Measurements from ENCODE around the gene RLF.
A peak's percentile ranks its signal among the peaks of the same experiment; 100 is the strongest.

Gene RLF, protein sequence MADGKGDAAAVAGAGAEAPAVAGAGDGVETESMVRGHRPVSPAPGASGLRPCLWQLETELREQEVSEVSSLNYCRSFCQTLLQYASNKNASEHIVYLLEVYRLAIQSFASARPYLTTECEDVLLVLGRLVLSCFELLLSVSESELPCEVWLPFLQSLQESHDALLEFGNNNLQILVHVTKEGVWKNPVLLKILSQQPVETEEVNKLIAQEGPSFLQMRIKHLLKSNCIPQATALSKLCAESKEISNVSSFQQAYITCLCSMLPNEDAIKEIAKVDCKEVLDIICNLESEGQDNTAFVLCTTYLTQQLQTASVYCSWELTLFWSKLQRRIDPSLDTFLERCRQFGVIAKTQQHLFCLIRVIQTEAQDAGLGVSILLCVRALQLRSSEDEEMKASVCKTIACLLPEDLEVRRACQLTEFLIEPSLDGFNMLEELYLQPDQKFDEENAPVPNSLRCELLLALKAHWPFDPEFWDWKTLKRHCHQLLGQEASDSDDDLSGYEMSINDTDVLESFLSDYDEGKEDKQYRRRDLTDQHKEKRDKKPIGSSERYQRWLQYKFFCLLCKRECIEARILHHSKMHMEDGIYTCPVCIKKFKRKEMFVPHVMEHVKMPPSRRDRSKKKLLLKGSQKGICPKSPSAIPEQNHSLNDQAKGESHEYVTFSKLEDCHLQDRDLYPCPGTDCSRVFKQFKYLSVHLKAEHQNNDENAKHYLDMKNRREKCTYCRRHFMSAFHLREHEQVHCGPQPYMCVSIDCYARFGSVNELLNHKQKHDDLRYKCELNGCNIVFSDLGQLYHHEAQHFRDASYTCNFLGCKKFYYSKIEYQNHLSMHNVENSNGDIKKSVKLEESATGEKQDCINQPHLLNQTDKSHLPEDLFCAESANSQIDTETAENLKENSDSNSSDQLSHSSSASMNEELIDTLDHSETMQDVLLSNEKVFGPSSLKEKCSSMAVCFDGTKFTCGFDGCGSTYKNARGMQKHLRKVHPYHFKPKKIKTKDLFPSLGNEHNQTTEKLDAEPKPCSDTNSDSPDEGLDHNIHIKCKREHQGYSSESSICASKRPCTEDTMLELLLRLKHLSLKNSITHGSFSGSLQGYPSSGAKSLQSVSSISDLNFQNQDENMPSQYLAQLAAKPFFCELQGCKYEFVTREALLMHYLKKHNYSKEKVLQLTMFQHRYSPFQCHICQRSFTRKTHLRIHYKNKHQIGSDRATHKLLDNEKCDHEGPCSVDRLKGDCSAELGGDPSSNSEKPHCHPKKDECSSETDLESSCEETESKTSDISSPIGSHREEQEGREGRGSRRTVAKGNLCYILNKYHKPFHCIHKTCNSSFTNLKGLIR (N-terminal part only)

DNA sequence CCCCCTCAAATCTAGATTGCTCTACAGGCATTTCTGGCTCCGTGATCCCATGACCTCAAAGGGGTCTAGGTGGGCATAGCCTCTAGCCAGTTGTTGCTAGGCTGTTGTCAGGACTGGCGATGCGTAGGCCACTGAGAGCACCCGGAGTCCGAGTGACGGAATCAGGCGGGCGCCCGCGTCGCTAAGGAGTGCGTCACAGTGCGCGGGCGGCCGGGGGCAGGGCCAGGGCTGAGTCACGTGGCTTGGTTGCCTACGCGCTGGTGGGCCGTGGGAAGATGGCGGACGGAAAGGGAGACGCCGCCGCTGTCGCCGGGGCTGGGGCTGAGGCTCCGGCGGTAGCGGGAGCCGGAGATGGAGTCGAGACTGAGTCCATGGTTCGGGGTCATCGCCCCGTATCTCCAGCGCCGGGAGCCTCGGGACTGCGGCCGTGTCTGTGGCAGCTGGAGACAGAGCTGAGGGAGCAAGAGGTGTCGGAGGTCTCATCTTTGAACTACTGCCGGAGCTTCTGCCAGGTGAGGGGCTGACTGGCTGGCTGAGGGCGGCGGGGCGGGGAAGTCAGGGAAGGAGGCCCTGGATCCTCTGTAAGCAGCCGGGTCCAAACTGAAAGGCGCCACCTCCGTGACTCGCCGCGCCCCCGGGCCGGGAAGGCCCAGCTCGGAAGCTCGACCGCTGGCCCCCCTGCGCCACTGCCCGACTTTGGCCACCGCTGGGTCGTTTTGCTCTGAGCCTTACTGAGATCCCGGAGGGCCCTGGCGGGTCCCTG, at the start of gene RLF:
Gene RLF, plus strand, starts transcription at position 263 of the 763 bp plus-strand sequence. Its CDS starts 13 bp downstream, at position 276.
- peak; percentile 83 for DNase-seq (ENCODE audit: extremely low read depth, low read depth)
- TF ChIP-seq, protein P1, sequence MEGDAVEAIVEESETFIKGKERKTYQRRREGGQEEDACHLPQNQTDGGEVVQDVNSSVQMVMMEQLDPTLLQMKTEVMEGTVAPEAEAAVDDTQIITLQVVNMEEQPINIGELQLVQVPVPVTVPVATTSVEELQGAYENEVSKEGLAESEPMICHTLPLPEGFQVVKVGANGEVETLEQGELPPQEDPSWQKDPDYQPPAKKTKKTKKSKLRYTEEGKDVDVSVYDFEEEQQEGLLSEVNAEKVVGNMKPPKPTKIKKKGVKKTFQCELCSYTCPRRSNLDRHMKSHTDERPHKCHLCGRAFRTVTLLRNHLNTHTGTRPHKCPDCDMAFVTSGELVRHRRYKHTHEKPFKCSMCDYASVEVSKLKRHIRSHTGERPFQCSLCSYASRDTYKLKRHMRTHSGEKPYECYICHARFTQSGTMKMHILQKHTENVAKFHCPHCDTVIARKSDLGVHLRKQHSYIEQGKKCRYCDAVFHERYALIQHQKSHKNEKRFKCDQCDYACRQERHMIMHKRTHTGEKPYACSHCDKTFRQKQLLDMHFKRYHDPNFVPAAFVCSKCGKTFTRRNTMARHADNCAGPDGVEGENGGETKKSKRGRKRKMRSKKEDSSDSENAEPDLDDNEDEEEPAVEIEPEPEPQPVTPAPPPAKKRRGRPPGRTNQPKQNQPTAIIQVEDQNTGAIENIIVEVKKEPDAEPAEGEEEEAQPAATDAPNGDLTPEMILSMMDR (IDR thresholded peaks at IDR 0.05; ENCODE audit: low read depth, low read length) = no peak

DNA sequence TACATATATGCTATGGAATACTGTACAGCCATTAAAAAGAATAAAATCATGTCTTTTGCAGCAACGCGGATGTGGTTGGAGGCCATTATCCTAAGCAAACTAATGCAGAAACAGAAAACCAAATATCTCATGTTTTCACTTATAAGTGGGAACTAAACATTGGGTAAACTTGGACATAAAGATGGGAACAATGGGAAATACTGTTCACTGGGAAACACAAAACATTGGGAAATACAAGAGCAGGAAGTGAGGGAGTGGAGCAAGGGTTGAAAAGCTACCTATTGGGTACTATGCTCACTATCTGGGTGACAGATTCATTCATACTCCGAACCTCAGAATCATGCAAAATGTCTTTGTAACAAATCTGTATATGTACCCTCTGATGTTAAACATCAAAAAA, 46.8 kb upstream of the RLF start:
- no peak for DNase-seq (ENCODE audit: extremely low read depth, low read depth)
- TF ChIP-seq, protein P1 (IDR thresholded peaks at IDR 0.05; ENCODE audit: low read depth, low read length) = no peak

DNA sequence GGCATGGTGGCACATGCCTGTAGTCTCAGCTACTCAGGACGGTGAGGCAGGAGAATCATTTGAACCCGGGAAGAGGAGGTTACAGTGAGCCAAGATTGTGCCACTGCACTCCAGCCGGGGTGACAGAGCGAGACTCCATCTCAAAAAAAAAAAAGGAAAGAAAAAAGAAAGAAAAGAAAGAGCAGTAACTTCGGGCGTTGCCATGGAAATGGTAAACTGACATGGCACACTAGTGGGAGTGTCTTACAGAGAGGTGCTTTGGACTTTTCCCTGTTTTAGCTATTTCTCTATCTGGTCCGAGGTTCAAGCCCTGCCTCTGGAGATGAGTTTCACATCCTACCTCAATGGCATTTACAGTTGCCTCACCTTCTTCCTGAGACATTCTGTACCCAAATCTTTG, 41.1 kb upstream of the RLF start:
- no peak for DNase-seq (ENCODE audit: extremely low read depth, low read depth)

DNA sequence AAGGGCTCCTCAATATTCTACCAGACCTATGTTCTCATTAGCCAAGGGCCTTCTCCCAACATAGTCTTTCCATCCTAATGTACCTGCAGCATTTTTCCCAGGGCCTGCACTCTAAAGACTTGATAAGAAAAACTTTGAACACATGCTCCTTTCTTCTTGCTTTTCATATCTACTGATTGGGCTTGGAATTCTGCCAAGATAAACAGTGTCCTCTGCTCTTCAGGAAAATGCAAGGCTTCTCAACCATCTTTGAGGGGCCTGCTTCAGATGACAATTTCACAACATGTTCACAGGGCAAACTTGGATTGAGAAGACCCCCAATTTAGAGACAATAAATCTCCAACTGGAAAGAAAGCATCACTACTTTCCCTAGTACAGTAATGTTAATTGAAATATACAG, 38.3 kb upstream of the RLF start:
- TF ChIP-seq, protein P1 (IDR thresholded peaks at IDR 0.05; ENCODE audit: low read depth, low read length) = no peak
- no peak for DNase-seq (ENCODE audit: extremely low read depth, low read depth)

More for the DNA sequence above, 41.1 kb upstream of the RLF start:
- TF ChIP-seq, protein P1 (IDR thresholded peaks at IDR 0.05; ENCODE audit: low read depth, low read length) = no peak

DNA sequence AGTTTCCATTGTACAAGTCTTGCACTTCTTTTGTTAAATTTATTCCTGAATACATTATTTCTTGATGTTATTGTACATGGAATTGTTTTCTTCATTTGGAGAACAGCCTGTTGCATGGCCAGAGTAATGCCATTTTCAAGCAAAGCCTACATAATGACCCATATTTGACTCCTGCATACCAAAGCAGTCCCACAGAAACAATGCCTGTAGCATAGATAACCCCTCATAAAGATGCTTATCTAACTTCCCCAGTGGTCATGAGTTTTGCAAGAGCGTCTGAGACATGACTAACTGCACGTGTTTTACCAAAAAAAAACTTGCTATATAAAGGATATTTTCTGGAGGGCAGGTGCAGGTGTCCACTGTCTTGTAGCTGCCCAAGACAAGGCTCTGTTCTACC, 30.3 kb upstream of the RLF start:
- TF ChIP-seq, protein P1 (IDR thresholded peaks at IDR 0.05; ENCODE audit: low read depth, low read length) = no peak
- DNase-seq (ENCODE audit: extremely low read depth, low read depth) = no peak

Data from AG09319 (cell line).